GM19043 (cell line): ENCODE results near the gene VWA3B.
"Not testable (repeated sequence)": the region's sequence is repeated elsewhere in the genome, so short reads cannot be mapped to it uniquely, and the experiment has no call there.

ENCODE experiments used
- ATAC-seq: cut with Tn5 transposase; IDR thresholded peaks from one replicate; pipeline ENCODE4 v1.9.1; 2021; ENCODE audit warnings: low read depth; ENCODE audit not compliant: unreplicated experiment

Gene VWA3B

GRCh38 chr2:98293931-98294687 is 207.1 kb downstream of the VWA3B start:
- no peak for ATAC-seq

- ATAC-seq, result no peak
Measured at GRCh38 chr2:98294711-98295110, 207.7 kb downstream of the VWA3B start.

- ATAC-seq, result no peak
Measured at GRCh38 chr2:98295275-98295674, 208.3 kb downstream of the VWA3B start.

- ATAC-seq, result no peak
Measured at GRCh38 chr2:98295721-98296414, 208.9 kb downstream of the VWA3B start.

- no peak for ATAC-seq
Measured at GRCh38 chr2:98296440-98296839, 209.5 kb downstream of the VWA3B start.

GRCh38 chr2:98297817-98298682 is 211.1 kb downstream of the VWA3B start:
- no peak for ATAC-seq

GRCh38 chr2:98298683-98299164 is 211.8 kb downstream of the VWA3B start:
- ATAC-seq, result no peak

- ATAC-seq, result no peak
Measured at GRCh38 chr2:98299211-98299905, 212.4 kb downstream of the VWA3B start.

GRCh38 chr2:98300141-98300874 is 213.3 kb downstream of the VWA3B start:
- ATAC-seq, result no peak

GRCh38 chr2:98301469-98301868 is 214.5 kb downstream of the VWA3B start:
- no peak for ATAC-seq

GRCh38 chr2:98307131-98307696 is 220.2 kb downstream of the VWA3B start:
- not testable (repeated sequence) for ATAC-seq

- no peak for ATAC-seq
Measured at GRCh38 chr2:98308068-98308467, 221.1 kb downstream of the VWA3B start.

GRCh38 chr2:98308532-98308931 is 221.6 kb downstream of the VWA3B start:
- no peak for ATAC-seq

GRCh38 chr2:98309580-98309979 is 222.6 kb downstream of the VWA3B start:
- no peak for ATAC-seq

- no peak for ATAC-seq
Measured at GRCh38 chr2:98310010-98310409, 223.0 kb downstream of the VWA3B start.

GRCh38 chr2:98311090-98311489 is 224.1 kb downstream of the VWA3B start:
- ATAC-seq, result no peak

- no peak for ATAC-seq
Measured at GRCh38 chr2:98311771-98312545, 225.0 kb downstream of the VWA3B start.

GRCh38 chr2:98313492-98314250 is 226.7 kb downstream of the VWA3B start:
- no peak for ATAC-seq
